Measurements from ENCODE around the gene EMSY. TPM values are rescaled to one million over a fixed set of nuclear protein-coding genes. Genes with fewer than 3 reads are reported as not detected.

The EMSY gene
- total RNA-seq, 1 experiment from 2014 or later = 52.4 TPM

GRCh38 chr11:76444065-76444383 lies 794 bp upstream of the EMSY start:
- H3K4me3 ChIP-seq (ENCODE audit: low read depth, low read length, poor library complexity, severe bottlenecking) = peak overlapping the region; percentile 94
- TSS peak; percentile 86 for BruUV-seq (replicated peaks)
- peak overlapping the region; percentile 91 for H3K27ac ChIP-seq (ENCODE audit: low read depth, low read length, poor library complexity, severe bottlenecking)
- ChIA-PET CTCF (no interaction called here), POLR2A (ENCODE audit: low non-redundant PET) (no interaction called here)
- no peaks in the 10 kb centered on the region for H3K9me3 ChIP-seq (ENCODE audit: low read depth, low read length, poor library complexity, severe bottlenecking)
- peaks cover 18% of the 10 kb centered on the region for H3K4me1 ChIP-seq (ENCODE audit: insufficient read depth, low read length, poor library complexity, severe bottlenecking)
- TF ChIP-seq, protein P1, sequence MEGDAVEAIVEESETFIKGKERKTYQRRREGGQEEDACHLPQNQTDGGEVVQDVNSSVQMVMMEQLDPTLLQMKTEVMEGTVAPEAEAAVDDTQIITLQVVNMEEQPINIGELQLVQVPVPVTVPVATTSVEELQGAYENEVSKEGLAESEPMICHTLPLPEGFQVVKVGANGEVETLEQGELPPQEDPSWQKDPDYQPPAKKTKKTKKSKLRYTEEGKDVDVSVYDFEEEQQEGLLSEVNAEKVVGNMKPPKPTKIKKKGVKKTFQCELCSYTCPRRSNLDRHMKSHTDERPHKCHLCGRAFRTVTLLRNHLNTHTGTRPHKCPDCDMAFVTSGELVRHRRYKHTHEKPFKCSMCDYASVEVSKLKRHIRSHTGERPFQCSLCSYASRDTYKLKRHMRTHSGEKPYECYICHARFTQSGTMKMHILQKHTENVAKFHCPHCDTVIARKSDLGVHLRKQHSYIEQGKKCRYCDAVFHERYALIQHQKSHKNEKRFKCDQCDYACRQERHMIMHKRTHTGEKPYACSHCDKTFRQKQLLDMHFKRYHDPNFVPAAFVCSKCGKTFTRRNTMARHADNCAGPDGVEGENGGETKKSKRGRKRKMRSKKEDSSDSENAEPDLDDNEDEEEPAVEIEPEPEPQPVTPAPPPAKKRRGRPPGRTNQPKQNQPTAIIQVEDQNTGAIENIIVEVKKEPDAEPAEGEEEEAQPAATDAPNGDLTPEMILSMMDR (conservative IDR thresholded peaks at IDR 0.05; ENCODE audit: low read depth, low read length) = no peak
- no peak for TF ChIP-seq EZH2 (IDR thresholded peaks at IDR 0.05; ENCODE audit: borderline replicate concordance, low read depth, low read length, poor library complexity, severe bottlenecking)
- DNase-seq (ENCODE audit: low spot score) = no peak
- H3K27me3 ChIP-seq (replicated peaks; ENCODE audit: insufficient read depth, low read depth, low read length, poor library complexity) = no peaks in the 10 kb centered on the region
- H3K36me3 ChIP-seq (ENCODE audit: insufficient read depth, low read length, poor library complexity, severe bottlenecking) = peaks cover 20% of the 10 kb centered on the region
- intact Hi-C loops (cut with micrococcal nuclease; ENCODE audit: unreplicated experiment) = loop anchor here (2.0 kb wide), 1 partner anchor 63 kb away; the partner anchor contains the start of genes GVQW3 and THAP12

DNA sequence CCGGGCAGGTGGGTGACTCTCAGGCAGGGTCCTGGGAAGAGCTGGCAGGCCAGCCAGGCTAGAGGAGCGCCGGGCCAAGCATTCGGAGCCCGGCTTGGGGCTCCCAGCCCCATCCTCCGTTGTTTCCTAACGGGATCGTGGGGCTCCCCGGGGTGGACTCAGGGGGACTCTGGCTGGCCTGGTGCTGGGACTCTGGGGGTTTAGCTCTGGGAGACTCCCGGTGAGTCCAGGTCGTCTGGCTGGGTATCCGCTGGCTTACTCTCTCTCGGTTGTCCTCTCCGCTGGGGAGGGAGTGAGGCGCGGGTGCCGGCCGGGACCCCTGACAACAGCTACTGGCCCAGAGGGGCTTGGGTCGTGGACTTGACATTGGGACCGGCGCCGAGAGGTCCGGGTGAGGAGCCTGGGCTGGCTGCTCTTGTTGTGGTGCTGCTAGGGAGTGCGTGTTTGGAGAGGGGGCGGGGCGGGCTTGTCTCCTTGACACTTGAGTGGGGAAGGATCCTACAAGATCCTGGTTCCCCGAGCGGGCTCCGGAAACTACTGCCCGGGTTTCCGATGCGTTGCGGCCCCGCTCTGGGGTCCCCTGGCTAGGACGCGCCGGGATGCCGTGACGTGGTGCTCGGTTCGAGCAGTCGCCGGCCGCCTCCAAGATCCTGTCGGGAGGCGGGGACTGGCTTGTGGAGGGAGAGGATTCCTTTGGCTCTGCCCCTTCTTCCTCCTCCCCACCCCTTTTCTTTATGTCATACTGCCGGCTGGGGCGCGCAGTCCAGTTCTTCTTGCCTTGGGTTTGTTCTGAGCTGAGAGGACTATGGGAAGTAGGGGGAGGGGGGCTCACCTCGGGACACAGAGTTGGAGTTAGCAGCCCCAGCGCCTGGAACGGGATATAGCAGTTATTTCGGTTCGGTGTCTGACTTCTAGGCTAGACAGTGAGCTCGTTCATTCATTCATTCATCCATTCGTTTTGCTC lies 585 bp downstream of the EMSY start:
- DNase-seq (ENCODE audit: low spot score) = peak; percentile 97
- ChIA-PET CTCF (interaction anchor here (1.0 kb wide), 1 partner anchor 238 kb away, joined by 5 read pairs; no protein-coding TSS in a partner anchor), POLR2A (ENCODE audit: low non-redundant PET) (interaction anchor here (0.6 kb wide), 1 partner anchor 95 kb away, joined by 4 read pairs; no protein-coding TSS in a partner anchor)
- Histone ChIP-seq H3K4me3 (ENCODE audit: low read depth, low read length, poor library complexity, severe bottlenecking) (peak overlapping the region; percentile 94), H3K9me3 (ENCODE audit: low read depth, low read length, poor library complexity, severe bottlenecking) (no peaks in the 10 kb centered on the region), H3K4me1 (ENCODE audit: insufficient read depth, low read length, poor library complexity, severe bottlenecking) (peaks cover 18% of the 10 kb centered on the region), H3K36me3 (ENCODE audit: insufficient read depth, low read length, poor library complexity, severe bottlenecking) (peaks cover 34% of the 10 kb centered on the region), H3K27me3 (replicated peaks; ENCODE audit: insufficient read depth, low read depth, low read length, poor library complexity) (no peaks in the 10 kb centered on the region), H3K27ac (ENCODE audit: low read depth, low read length, poor library complexity, severe bottlenecking) (peak overlapping the region; percentile 91)
- intact Hi-C loops (cut with micrococcal nuclease; ENCODE audit: unreplicated experiment) = loop anchor here (2.0 kb wide), 1 partner anchor 65 kb away; the partner anchor contains the start of genes GVQW3 and THAP12
- no peak for TF ChIP-seq EZH2 (IDR thresholded peaks at IDR 0.05; ENCODE audit: borderline replicate concordance, low read depth, low read length, poor library complexity, severe bottlenecking)
- TF ChIP-seq, protein P1 (conservative IDR thresholded peaks at IDR 0.05; ENCODE audit: low read depth, low read length) = no peak
- BruUV-seq (replicated peaks) = no TSS peak

DNA sequence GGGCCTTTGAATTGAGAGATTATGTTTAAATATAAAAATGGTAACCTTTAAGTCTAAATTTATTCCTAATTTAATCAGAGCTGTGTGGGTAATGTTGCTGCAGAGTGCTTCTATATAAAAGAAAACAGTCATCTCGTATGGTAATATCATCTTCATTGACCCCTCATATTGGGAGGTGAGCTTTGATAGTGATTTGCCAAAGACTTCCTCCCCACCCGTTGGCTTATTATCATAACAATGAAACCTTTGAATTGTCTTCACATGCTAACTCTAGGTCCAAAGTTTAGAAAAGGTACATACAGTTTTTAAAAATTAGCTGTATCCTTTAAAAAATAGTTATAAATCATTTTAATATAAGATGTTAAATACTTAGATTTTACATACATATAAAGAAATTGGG lies 3.7 kb downstream of the EMSY start:
- Histone ChIP-seq H3K9me3 (ENCODE audit: low read depth, low read length, poor library complexity, severe bottlenecking) (no peaks in the 10 kb centered on the region), H3K27ac (ENCODE audit: low read depth, low read length, poor library complexity, severe bottlenecking) (no peak overlapping the region), H3K4me3 (ENCODE audit: low read depth, low read length, poor library complexity, severe bottlenecking) (no peak overlapping the region), H3K36me3 (ENCODE audit: insufficient read depth, low read length, poor library complexity, severe bottlenecking) (peaks cover 53% of the 10 kb centered on the region), H3K27me3 (replicated peaks; ENCODE audit: insufficient read depth, low read depth, low read length, poor library complexity) (no peaks in the 10 kb centered on the region), H3K4me1 (ENCODE audit: insufficient read depth, low read length, poor library complexity, severe bottlenecking) (peaks cover 13% of the 10 kb centered on the region)
- intact Hi-C loops (cut with micrococcal nuclease; ENCODE audit: unreplicated experiment) = no loop called here
- no TSS peak for BruUV-seq (replicated peaks)
- DNase-seq (ENCODE audit: low spot score) = no peak
- POLR2A ChIA-PET (ENCODE audit: low non-redundant PET) = interaction anchor here (0.6 to 0.7 kb wide), 2 partner anchors 175 to 239 kb away, joined by 5 read pairs; no protein-coding TSS in a partner anchor
- TF ChIP-seq EZH2 (IDR thresholded peaks at IDR 0.05; ENCODE audit: borderline replicate concordance, low read depth, low read length, poor library complexity, severe bottlenecking) = no peak
- TF ChIP-seq, protein P1 (conservative IDR thresholded peaks at IDR 0.05; ENCODE audit: low read depth, low read length) = no peak
- CTCF ChIA-PET = no interaction called here
